BLaER1 (cell line): ENCODE measurements around the gene IGFALS.

ENCODE experiments used
- H3K27ac ChIP-seq: shearing (Covaris generic); formaldehyde crosslinking; 2 replicates; pipeline ENCODE4 v1.8.1; 2022
- H3K27me3 ChIP-seq: shearing (Covaris generic); formaldehyde crosslinking; 2 replicates; pipeline ENCODE4 v1.8.1; 2022
- H3K36me3 ChIP-seq: shearing (Covaris generic); formaldehyde crosslinking; 2 replicates; pipeline ENCODE4 v1.8.1; 2022
- H3K4me1 ChIP-seq: shearing (Covaris generic); formaldehyde crosslinking; 2 replicates; pipeline ENCODE4 v1.8.1; 2022
- H3K4me2 ChIP-seq: shearing (Covaris generic); formaldehyde crosslinking; 2 replicates; pipeline ENCODE4 v1.8.1; 2022
- H3K4me3 ChIP-seq: shearing (Covaris generic); formaldehyde crosslinking; 2 replicates; pipeline ENCODE4 v1.8.1; 2022
- H3K9ac ChIP-seq: shearing (Covaris generic); formaldehyde crosslinking; 2 replicates; pipeline ENCODE4 v1.8.1; 2022
- H3K9me3 ChIP-seq: shearing (Covaris generic); formaldehyde crosslinking; 2 replicates; pipeline ENCODE4 v1.8.1; 2022
- H4K20me1 ChIP-seq: shearing (Covaris generic); formaldehyde crosslinking; 2 replicates; pipeline ENCODE4 v1.8.1; 2022
- Cebpa-rat ChIP-seq: shearing (Covaris generic); IDR thresholded peaks from 2 replicates; pipeline ENCODE4 v1.8.1; 2022

The IGFALS gene

DNA sequence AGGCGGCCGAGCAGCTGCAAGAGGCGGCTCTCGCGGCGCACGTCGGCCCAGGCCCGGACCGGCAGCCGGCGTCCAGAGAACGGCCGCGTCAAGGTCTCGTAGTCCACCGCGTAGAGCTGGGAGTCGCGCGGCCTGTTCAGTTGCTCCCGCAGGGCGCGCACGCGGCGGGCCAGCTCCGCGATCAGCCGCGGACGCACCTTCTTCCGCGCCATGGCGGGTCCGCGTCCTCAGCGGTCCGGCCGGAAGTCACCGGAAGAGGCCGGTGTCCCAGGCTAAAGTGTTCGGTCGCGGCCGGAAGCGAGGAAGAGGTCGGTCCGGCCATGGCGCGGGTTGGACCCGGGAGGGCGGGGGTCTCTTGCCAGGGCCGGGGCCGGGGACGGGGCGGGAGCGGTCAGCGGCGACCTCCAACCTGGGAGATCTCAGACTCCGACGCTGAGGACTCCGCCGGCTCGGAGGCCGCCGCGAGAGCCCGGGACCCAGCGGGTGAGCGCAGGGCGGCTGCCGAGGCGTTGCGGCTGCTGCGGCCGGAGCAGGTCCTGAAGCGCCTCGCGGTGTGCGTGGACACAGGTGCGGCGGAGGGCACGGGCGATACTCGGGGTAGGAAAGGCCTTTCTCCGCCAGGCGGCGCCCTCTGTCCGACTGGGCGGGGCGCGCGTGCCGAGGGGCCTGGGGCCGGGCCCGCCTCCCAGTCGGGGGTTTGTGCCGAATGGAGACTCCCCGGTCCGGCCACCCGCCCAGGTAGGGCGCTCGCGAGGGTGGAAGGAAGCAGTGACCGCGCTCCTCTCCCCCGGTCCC is 20.4 kb downstream of the IGFALS start, which contains the start of gene MRPS34:
Gene MRPS34 (minus strand): TSS at position 227 of the 795 bp plus-strand sequence. CDS start 15 bp downstream, at position 212.
- TF ChIP-seq Cebpa-rat = no peak
- no peaks in the 10 kb centered on the region for H3K27me3 ChIP-seq
- no peaks in the 10 kb centered on the region for H3K9me3 ChIP-seq
- H3K4me1 ChIP-seq = peaks cover 48% of the 10 kb centered on the region
- H3K4me2 ChIP-seq = peak within 1 kb of the TSS; percentile 98
- peak within 1 kb of the TSS; percentile 97 for H3K4me3 ChIP-seq
- peak within 1 kb of the TSS; percentile 98 for H3K9ac ChIP-seq
- peaks cover 59% of the 10 kb centered on the region for H3K36me3 ChIP-seq
- peaks cover 73% of the 10 kb centered on the region for H4K20me1 ChIP-seq
- H3K27ac ChIP-seq = peak within 1 kb of the TSS; percentile 97

DNA sequence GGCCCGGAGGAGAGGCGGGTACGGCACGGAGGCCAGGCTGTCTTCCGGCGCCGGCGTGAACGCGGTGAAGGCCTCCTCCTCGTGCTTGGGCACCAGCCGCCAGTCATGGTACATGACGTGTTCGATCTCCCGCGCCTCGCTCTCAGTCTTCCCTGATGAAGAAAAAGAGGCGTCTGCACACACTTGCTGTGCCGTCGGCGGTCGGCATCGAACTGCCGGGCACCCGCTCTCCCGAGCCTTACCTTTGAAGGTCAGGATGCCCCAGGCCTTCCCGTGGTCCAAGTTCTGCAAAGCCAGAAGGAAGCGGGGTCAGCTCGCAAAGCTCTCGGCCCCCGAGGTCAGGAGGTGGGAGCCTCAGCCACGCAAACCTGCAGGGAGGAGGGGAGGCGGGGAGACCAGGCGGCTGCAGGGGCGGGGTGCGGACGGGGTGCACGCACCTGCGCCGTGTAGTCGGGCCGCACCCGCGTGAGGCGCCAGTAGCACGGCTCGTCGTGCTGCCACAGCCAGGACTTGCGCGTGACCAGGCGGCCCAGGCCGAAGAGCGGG is 21.1 kb downstream of the IGFALS start, which contains the start of gene EME2:
Gene EME2 (plus strand): TSS at position 449 of the 546 bp plus-strand sequence. CDS start 418 bp downstream, outside the sequence.
- TF ChIP-seq Cebpa-rat = no peak
- peak within 1 kb of the TSS; percentile 98 for H3K4me2 ChIP-seq
- H3K27ac ChIP-seq = peak within 1 kb of the TSS; percentile 97
- peak within 1 kb of the TSS; percentile 98 for H3K9ac ChIP-seq
- H4K20me1 ChIP-seq = peaks cover 73% of the 10 kb centered on the region
- peaks cover 45% of the 10 kb centered on the region for H3K4me1 ChIP-seq
- H3K27me3 ChIP-seq = no peaks in the 10 kb centered on the region
- peak within 1 kb of the TSS; percentile 97 for H3K4me3 ChIP-seq
- H3K9me3 ChIP-seq = no peaks in the 10 kb centered on the region
- H3K36me3 ChIP-seq = peaks cover 59% of the 10 kb centered on the region

GRCh38 chr16:1771864-1772361 is 21.6 kb downstream of the IGFALS start:
- Histone ChIP-seq H3K27ac (peak overlapping the region; percentile 97), H3K9ac (peak overlapping the region; percentile 98), H4K20me1 (peaks cover 68% of the 10 kb centered on the region), H3K4me1 (peaks cover 41% of the 10 kb centered on the region), H3K36me3 (peaks cover 59% of the 10 kb centered on the region), H3K4me2 (peak overlapping the region; percentile 98), H3K27me3 (no peaks in the 10 kb centered on the region), H3K4me3 (peak overlapping the region; percentile 97), H3K9me3 (no peaks in the 10 kb centered on the region)
- TF ChIP-seq Cebpa-rat = no peak

DNA sequence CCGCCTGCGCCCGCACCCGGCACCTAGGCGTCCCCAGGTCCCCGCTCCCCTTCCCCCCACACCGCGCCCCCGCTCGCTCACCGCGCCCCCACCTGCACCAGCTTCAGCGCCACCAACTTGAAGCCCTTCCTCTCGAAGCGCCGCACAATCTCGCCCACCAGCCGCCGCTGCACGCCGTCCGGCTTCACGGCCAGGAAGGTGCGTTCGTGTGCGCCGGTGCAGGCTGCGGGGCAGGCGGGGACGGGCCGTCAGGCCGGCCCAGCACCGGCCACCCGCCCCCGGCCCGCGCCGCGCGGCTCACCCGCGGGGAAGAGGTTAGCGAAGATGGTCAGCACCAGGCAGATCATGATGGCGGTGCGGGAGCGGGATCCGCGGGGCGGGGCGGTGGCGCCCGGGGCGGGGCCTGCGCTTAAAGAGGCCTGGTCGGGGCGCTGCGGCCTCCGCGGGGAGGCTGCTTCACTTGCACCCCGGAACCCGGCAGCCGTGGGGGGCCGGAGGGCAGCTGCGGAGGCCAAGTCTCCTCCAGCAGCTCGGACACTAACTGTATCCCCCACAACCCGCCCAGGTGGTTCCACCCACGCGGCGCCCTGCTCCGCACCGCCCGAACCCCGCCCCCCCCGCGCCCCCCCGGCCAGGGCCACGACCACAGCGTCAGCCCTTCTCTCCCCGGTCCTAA is 22.2 kb downstream of the IGFALS start, which contains the start of gene NME3:
Gene NME3 (minus strand): TSS at position 356 of the 676 bp plus-strand sequence. CDS start 9 bp downstream, at position 347.
- peak within 1 kb of the TSS; percentile 98 for H3K4me2 ChIP-seq
- peaks cover 37% of the 10 kb centered on the region for H3K4me1 ChIP-seq
- peak within 1 kb of the TSS; percentile 97 for H3K4me3 ChIP-seq
- H3K27ac ChIP-seq = peak within 1 kb of the TSS; percentile 97
- no peaks in the 10 kb centered on the region for H3K27me3 ChIP-seq
- peaks cover 62% of the 10 kb centered on the region for H4K20me1 ChIP-seq
- TF ChIP-seq Cebpa-rat = no peak
- H3K36me3 ChIP-seq = peaks cover 59% of the 10 kb centered on the region
- no peaks in the 10 kb centered on the region for H3K9me3 ChIP-seq
- H3K9ac ChIP-seq = peak within 1 kb of the TSS; percentile 98

DNA sequence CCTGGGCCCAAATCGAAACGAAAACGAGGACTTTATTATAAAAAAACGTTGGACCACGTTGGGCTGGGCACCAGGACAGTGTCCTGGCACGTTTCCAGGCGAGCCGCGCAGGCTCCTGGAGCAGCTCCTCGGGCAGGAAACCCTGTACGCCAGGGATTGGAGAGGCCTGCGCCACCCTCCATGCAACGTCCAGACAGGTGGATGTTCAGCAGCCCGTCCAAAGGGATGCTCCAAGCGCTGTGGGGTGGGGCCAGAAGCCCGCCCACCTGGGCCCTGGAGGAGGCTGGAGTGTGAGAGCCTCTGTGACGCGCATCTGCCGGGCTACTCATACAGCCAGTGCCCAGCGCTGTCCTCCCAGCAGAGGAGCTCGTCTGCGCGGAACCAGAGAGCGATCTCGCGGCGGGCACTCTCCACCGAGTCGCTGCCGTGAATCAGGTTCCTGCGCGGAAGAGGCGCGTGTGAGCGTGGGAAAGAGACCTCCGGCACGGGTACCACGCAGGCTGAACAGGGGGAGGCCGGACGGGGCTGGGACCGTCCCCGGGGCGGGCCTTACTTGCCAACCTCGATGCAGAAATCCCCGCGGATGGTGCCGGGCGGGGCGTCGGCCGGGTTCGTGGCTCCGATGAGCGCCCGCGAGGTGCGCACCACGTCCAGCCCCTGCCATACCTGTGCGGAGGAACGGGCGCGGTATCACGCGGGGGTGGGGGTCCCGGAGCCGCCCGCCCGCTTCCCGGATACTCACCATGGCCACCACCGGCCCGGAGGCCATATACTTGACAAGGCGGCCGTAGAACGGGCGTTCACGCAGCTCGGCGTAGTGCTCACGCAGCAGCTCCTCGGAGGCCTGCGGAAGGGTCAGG is 22.9 kb downstream of the IGFALS start:
- Histone ChIP-seq H3K4me3 (peak overlapping the region; percentile 97), H3K4me1 (peaks cover 29% of the 10 kb centered on the region), H3K36me3 (peaks cover 59% of the 10 kb centered on the region), H3K27ac (peak overlapping the region; percentile 97), H3K27me3 (no peaks in the 10 kb centered on the region), H3K4me2 (peak overlapping the region; percentile 98), H3K9me3 (no peaks in the 10 kb centered on the region), H4K20me1 (peaks cover 54% of the 10 kb centered on the region), H3K9ac (peak overlapping the region; percentile 98)
- TF ChIP-seq Cebpa-rat = no peak

- peak overlapping the region; percentile 98 for H3K4me2 ChIP-seq
- no peaks in the 10 kb centered on the region for H3K27me3 ChIP-seq
- H3K4me1 ChIP-seq = peaks cover 20% of the 10 kb centered on the region
- peaks cover 59% of the 10 kb centered on the region for H3K36me3 ChIP-seq
- H3K9ac ChIP-seq = peak overlapping the region; percentile 98; the same call in 1 of the 2 replicates
- peak overlapping the region; percentile 35; the same call in 1 of the 2 replicates for H3K27ac ChIP-seq
- H3K9me3 ChIP-seq = no peaks in the 10 kb centered on the region
- peaks cover 45% of the 10 kb centered on the region for H4K20me1 ChIP-seq
- no peak for TF ChIP-seq Cebpa-rat
- no peak overlapping the region for H3K4me3 ChIP-seq
These were observed 23.9 kb downstream of the IGFALS start for GRCh38 chr16:1769402-1770300.

GRCh38 chr16:1768767-1769401 is 24.6 kb downstream of the IGFALS start:
- Histone ChIP-seq H3K27me3 (no peaks in the 10 kb centered on the region), H3K4me1 (peaks cover 18% of the 10 kb centered on the region), H3K4me3 (no peak overlapping the region), H3K9ac (no peak overlapping the region), H3K4me2 (no peak overlapping the region), H3K9me3 (no peaks in the 10 kb centered on the region), H3K27ac (no peak overlapping the region), H4K20me1 (peaks cover 37% of the 10 kb centered on the region), H3K36me3 (peaks cover 67% of the 10 kb centered on the region)
- no peak for TF ChIP-seq Cebpa-rat
